Chondrocyte (in vitro differentiated cells): ENCODE results near the gene KATNAL2. TPM values are rescaled to one million over a fixed set of nuclear protein-coding genes. Genes with fewer than 3 reads are reported as not detected.
"Not testable (repeated sequence)": the region's sequence is repeated elsewhere in the genome, so short reads cannot be mapped to it uniquely, and the experiment has no call there.

ENCODE experiments used
- DNase-seq: peaks from one replicate; pipeline ENCODE4 v3.0.0; 2021; ENCODE audit warnings: mixed read lengths, low spot score
- H3K27ac Mint-ChIP-seq: one replicate; pipeline ENCODE4 v1.8.0; 2021; ENCODE audit warnings: mild to moderate bottlenecking, moderate library complexity, mixed read lengths; ENCODE audit not compliant: unreplicated experiment
- H3K27me3 Mint-ChIP-seq: 2 replicates; pipeline ENCODE4 v1.8.0; 2021; ENCODE audit warnings: low read depth, mixed read lengths
- H3K36me3 Mint-ChIP-seq: 2 replicates; pipeline ENCODE4 v1.8.0; 2021; ENCODE audit warnings: low read depth, mixed read lengths
- H3K4me1 Mint-ChIP-seq: 2 replicates; pipeline ENCODE4 v1.8.0; 2021; ENCODE audit warnings: low read depth, mild to moderate bottlenecking, mixed read lengths
- H3K4me3 Mint-ChIP-seq: one replicate; pipeline ENCODE4 v1.8.0; 2021; ENCODE audit warnings: mild to moderate bottlenecking, moderate library complexity, mixed read lengths; ENCODE audit not compliant: unreplicated experiment
- H3K9me3 Mint-ChIP-seq: 2 replicates; pipeline ENCODE4 v1.8.0; 2021; ENCODE audit warnings: low read depth, mixed read lengths
- total RNA-seq: library from RNA; stranded (reverse); gene quantifications from 3 replicates; pipeline ENCODE4 v1.2.1, GENCODE V29; 2021
- TF ChIP-seq, protein P1 (sequence below): fragments of 200-600 bp; sonication (generic); IDR thresholded peaks from 2 replicates; pipeline ENCODE4 v1.5.0; 2021; ENCODE audit warnings: antibody characterized with exemption, mild to moderate bottlenecking, moderate library complexity

Gene KATNAL2
- total RNA-seq, 1 donor from 2014 or later = 7.4 TPM

DNA sequence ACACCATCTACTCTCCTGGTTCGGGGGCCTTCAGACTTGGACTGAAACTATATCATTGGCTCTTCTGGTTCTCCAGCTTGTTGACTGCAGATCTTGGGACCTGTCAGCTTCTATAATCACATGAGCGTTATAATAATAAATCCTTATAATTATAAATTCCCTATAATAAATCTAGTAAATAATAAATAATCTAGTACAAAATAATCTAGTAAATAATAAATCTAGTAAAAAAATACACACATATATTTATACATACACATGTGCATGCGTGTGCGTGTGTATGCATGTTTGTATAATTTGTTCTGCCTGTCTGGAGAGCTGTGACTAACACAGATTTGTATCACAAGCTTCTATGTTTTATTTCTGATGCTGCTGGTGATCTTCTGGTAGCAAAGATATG lies 40.8 kb downstream of the KATNAL2 start:
- Mint-ChIP-seq H3K36me3 (peaks cover 5% of the 10 kb centered on the region), H3K4me1 (peaks cover 2% of the 10 kb centered on the region), H3K27me3 (no peaks in the 10 kb centered on the region), H3K27ac (no peak overlapping the region), H3K4me3 (no peak overlapping the region), H3K9me3 (peaks cover 7% of the 10 kb centered on the region)
- no peak for DNase-seq
- TF ChIP-seq, protein P1, sequence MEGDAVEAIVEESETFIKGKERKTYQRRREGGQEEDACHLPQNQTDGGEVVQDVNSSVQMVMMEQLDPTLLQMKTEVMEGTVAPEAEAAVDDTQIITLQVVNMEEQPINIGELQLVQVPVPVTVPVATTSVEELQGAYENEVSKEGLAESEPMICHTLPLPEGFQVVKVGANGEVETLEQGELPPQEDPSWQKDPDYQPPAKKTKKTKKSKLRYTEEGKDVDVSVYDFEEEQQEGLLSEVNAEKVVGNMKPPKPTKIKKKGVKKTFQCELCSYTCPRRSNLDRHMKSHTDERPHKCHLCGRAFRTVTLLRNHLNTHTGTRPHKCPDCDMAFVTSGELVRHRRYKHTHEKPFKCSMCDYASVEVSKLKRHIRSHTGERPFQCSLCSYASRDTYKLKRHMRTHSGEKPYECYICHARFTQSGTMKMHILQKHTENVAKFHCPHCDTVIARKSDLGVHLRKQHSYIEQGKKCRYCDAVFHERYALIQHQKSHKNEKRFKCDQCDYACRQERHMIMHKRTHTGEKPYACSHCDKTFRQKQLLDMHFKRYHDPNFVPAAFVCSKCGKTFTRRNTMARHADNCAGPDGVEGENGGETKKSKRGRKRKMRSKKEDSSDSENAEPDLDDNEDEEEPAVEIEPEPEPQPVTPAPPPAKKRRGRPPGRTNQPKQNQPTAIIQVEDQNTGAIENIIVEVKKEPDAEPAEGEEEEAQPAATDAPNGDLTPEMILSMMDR = no peak

DNA sequence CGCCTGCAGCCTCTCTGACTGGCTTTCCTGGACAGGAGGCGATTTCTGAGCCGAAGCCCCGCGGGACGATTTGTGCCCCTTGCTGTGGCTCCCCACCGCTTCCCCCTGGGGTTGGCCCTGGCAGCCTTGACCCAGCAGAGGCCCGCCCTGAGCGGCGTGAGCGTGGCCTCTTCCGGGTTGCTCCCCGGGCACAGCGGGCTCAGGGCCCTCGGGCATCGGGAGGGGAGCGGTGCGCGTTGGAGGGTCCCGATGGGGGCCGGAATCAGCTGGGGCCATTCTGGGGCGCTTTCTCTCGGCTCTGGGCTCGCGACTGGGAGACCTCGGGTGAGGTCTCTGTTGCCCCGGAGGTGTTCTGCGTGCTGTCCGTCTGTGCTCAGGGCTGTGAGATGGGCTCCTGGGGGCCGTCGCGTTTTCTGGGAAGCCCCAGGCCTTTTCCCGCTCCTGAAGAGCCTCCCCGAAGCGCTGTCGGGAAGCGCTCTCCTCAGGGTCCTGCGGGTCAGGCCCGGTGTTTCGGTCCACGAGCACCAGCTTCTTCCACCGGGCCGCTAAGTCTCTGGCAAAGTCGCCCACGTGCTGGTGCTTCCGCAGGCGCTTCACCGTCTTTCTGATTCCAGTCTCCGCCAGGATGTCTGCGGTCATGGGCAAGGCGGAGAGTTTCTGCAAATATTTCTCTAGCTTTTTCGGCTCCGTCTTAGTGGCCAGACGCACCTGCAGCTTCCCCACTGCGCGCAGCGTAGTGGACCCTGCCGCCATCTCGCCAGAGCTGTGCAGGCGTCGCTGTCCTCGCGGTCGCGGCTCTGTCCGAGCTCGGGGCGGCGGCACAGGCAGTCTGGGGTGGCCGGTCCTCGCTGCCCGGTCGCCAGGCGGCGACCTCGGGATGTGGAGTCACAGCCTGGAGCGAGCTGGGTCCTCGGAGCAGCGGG lies 46.5 kb downstream of the KATNAL2 start:
- not testable (repeated sequence) for H3K4me1 Mint-ChIP-seq

DNA sequence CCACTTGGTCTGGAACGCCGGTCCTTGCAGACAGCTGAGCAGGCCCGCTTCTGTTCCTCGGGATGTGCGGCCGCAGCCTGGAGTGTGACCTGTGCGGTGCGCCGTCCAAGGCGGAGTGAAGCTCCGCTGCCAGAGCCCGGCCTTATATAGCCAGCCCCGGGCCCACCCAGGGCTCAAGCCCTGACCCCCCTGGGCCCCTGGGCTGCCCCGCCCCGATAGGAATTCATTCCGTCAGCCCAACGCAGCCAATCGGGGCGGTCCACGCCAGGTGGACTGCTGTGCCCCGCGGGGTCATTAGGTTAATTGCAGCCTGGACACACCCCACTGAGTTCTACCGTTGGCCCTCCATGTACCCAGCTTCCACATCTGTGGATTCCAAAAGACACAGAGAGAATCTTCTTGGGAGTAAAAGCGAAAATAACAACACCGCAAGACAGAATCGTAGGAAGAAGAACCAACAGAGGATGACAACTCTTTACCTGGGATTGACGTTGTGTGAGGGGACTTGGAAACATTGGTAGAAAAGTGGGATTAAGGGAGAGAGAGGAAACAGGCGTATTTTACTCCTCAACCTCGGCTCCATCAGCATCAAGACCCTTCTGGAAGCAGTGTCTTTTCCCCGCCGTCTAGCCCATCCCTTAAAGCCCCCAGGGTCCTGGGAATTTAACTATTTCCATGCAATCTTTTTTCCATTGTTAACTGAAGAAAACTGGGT lies 47.3 kb downstream of the KATNAL2 start:
- H3K27me3 Mint-ChIP-seq, H3K27ac Mint-ChIP-seq: not testable (repeated sequence)

More for the DNA sequence above, 46.5 kb downstream of the KATNAL2 start:
- H3K27me3 Mint-ChIP-seq, H3K9me3 Mint-ChIP-seq, DNase-seq, H3K4me3 Mint-ChIP-seq, H3K36me3 Mint-ChIP-seq, H3K27ac Mint-ChIP-seq: not testable (repeated sequence)

DNA sequence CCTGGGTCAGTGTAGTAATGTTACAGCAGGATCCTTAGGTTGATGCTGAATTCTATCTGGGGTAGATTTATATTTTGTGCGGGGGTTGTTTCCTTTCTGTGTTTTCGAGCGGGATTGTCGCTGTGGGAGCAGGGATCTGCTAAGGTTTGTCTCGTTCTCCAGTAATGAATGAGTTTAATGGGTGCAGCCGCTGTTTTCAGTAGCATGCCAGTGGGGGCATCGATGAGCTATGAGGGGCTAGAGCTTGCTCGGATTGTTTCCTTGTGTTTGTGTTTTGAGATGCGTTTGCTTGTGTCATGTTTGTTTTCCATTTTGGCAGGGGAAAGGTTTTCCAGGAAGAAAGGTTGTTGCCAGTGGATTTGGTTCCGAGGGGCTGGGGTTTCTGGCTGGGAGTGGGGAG lies 48.9 kb downstream of the KATNAL2 start:
- not testable (repeated sequence) for DNase-seq, H3K4me3 Mint-ChIP-seq, H3K4me1 Mint-ChIP-seq, H3K36me3 Mint-ChIP-seq, H3K9me3 Mint-ChIP-seq, H3K27me3 Mint-ChIP-seq, H3K27ac Mint-ChIP-seq

More for the DNA sequence above, 47.3 kb downstream of the KATNAL2 start:
- not testable (repeated sequence) for H3K4me1 Mint-ChIP-seq, H3K4me3 Mint-ChIP-seq, DNase-seq, H3K36me3 Mint-ChIP-seq, H3K9me3 Mint-ChIP-seq

DNA sequence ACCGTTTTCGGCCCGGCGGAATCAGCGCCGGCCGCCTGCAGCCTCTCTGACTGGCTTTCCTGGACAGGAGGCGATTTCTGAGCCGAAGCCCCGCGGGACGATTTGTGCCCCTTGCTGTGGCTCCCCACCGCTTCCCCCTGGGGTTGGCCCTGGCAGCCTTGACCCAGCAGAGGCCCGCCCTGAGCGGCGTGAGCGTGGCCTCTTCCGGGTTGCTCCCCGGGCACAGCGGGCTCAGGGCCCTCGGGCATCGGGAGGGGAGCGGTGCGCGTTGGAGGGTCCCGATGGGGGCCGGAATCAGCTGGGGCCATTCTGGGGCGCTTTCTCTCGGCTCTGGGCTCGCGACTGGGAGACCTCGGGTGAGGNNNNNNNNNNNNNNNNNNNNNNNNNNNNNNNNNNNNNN lies 52.1 kb downstream of the KATNAL2 start:
- not testable (repeated sequence) for H3K27ac Mint-ChIP-seq

DNA sequence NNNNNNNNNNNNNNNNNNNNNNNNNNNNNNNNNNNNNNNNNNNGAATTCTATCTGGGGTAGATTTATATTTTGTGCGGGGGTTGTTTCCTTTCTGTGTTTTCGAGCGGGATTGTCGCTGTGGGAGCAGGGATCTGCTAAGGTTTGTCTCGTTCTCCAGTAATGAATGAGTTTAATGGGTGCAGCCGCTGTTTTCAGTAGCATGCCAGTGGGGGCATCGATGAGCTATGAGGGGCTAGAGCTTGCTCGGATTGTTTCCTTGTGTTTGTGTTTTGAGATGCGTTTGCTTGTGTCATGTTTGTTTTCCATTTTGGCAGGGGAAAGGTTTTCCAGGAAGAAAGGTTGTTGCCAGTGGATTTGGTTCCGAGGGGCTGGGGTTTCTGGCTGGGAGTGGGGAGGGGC lies 102.5 kb downstream of the KATNAL2 start:
- not testable (repeated sequence) for H3K36me3 Mint-ChIP-seq, H3K9me3 Mint-ChIP-seq, H3K4me3 Mint-ChIP-seq, H3K27me3 Mint-ChIP-seq, H3K4me1 Mint-ChIP-seq, DNase-seq, H3K27ac Mint-ChIP-seq

More for the DNA sequence above, 52.1 kb downstream of the KATNAL2 start:
- not testable (repeated sequence) for DNase-seq, H3K9me3 Mint-ChIP-seq, H3K27me3 Mint-ChIP-seq, H3K4me1 Mint-ChIP-seq, H3K36me3 Mint-ChIP-seq, H3K4me3 Mint-ChIP-seq

DNA sequence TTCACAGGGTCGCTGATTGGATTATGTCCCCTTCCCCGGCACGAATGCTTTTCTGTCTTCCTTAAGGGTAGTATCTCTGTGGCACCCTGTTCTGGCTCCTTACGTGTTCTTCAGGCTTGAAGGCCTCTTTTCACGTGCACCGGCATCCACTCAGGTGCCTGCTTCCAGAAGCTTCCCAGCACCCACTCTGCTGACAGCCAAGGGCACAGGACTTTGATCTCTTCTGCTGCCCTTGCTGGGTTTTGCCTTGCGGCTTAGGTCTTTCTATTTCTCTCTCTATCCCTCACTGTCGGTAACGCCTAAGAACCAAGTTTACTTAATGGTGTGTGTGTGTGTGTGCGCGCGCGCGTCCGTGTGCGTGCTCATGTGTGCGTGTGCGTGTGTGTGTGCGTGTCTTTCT lies 103.4 kb downstream of the KATNAL2 start:
- not testable (repeated sequence) for DNase-seq, H3K27me3 Mint-ChIP-seq, H3K36me3 Mint-ChIP-seq, H3K4me3 Mint-ChIP-seq, H3K27ac Mint-ChIP-seq, H3K4me1 Mint-ChIP-seq, H3K9me3 Mint-ChIP-seq

DNA sequence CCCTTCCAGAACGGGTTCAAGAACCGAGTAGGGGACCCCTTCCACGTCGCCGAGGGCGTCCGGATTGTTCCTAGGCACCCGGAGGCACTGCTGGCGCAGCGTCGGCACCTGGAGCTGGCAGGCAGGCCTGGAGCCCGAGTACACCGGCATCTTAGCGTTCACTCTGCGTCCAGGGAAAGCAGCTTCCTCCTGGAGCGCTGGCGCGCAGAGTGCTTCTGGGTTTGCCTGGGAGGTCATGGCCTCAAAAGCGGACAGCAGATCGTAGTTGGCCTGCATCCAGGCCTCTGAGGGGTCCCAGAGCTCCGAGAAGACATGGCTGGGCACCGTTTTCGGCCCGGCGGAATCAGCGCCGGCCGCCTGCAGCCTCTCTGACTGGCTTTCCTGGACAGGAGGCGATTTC lies 105.4 kb downstream of the KATNAL2 start:
- H3K4me3 Mint-ChIP-seq, H3K4me1 Mint-ChIP-seq, H3K27ac Mint-ChIP-seq, H3K27me3 Mint-ChIP-seq, H3K9me3 Mint-ChIP-seq, H3K36me3 Mint-ChIP-seq: not testable (repeated sequence)
- DNase-seq = peak; percentile 98

DNA sequence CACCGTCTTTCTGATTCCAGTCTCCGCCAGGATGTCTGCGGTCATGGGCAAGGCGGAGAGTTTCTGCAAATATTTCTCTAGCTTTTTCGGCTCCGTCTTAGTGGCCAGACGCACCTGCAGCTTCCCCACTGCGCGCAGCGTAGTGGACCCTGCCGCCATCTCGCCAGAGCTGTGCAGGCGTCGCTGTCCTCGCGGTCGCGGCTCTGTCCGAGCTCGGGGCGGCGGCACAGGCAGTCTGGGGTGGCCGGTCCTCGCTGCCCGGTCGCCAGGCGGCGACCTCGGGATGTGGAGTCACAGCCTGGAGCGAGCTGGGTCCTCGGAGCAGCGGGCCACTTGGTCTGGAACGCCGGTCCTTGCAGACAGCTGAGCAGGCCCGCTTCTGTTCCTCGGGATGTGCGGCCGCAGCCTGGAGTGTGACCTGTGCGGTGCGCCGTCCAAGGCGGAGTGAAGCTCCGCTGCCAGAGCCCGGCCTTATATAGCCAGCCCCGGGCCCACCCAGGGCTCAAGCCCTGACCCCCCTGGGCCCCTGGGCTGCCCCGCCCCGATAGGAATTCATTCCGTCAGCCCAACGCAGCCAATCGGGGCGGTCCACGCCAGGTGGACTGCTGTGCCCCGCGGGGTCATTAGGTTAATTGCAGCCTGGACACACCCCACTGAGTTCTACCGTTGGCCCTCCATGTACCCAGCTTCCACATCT lies 106.5 kb downstream of the KATNAL2 start:
- H3K9me3 Mint-ChIP-seq, H3K4me3 Mint-ChIP-seq, H3K36me3 Mint-ChIP-seq: not testable (repeated sequence)

DNA sequence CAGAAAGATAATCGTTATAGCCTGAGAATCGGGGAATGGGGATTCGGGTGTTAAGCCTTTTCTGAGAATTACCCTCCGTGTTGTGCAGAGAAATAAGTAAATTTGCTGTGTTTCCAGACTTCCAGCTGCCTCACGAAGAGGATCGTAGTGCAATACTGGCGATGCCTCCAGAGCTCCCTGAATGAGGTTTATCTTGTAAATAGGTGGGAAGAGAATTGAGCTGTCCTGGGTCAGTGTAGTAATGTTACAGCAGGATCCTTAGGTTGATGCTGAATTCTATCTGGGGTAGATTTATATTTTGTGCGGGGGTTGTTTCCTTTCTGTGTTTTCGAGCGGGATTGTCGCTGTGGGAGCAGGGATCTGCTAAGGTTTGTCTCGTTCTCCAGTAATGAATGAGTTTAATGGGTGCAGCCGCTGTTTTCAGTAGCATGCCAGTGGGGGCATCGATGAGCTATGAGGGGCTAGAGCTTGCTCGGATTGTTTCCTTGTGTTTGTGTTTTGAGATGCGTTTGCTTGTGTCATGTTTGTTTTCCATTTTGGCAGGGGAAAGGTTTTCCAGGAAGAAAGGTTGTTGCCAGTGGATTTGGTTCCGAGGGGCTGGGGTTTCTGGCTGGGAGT lies 108.3 kb downstream of the KATNAL2 start:
- H3K9me3 Mint-ChIP-seq, H3K4me3 Mint-ChIP-seq, H3K4me1 Mint-ChIP-seq, DNase-seq, H3K27ac Mint-ChIP-seq, H3K27me3 Mint-ChIP-seq, H3K36me3 Mint-ChIP-seq: not testable (repeated sequence)

More for the DNA sequence above, 106.5 kb downstream of the KATNAL2 start:
- not testable (repeated sequence) for DNase-seq, H3K27me3 Mint-ChIP-seq, H3K27ac Mint-ChIP-seq, H3K4me1 Mint-ChIP-seq

DNA sequence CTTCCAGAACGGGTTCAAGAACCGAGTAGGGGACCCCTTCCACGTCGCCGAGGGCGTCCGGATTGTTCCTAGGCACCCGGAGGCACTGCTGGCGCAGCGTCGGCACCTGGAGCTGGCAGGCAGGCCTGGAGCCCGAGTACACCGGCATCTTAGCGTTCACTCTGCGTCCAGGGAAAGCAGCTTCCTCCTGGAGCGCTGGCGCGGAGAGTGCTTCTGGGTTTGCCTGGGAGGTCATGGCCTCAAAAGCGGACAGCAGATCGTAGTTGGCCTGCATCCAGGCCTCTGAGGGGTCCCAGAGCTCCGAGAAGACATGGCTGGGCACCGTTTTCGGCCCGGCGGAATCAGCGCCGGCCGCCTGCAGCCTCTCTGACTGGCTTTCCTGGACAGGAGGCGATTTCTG lies 111.3 kb downstream of the KATNAL2 start:
- not testable (repeated sequence) for H3K36me3 Mint-ChIP-seq, DNase-seq, H3K27me3 Mint-ChIP-seq, H3K27ac Mint-ChIP-seq, H3K9me3 Mint-ChIP-seq, H3K4me1 Mint-ChIP-seq, H3K4me3 Mint-ChIP-seq
